Spleen (tissue), 11 donors: ENCODE data around the gene ABCA12. TPM values are rescaled to one million over a fixed set of nuclear protein-coding genes. Genes with fewer than 3 reads are reported as not detected.

Experiments used
- DNase-seq: peaks from one replicate; pipeline ENCODE4 v3.0.0-alpha.2; 2020
- H3K27ac ChIP-seq, 8 donors: fragments of 200-600 bp; sonication (generic) in 7 of 8; 1 replicate in 4 of 8; 2 replicates in 4 of 8; pipeline versions ENCODE4 v1.5.0 to v1.8.0; 2016 to 2021; ENCODE audit warnings: inconsistent platforms in 4 of 8, mild to moderate bottlenecking in 4 of 8, moderate library complexity in 1 of 8
- H3K27me3 ChIP-seq, 7 donors: fragments of 200-600 bp; sonication (generic) in 6 of 7; replicated peaks in 1 of 7; 1 replicate in 4 of 7; 2 replicates in 3 of 7; pipeline versions ENCODE4 v1.5.0 to v1.8.0; 2016 to 2021; ENCODE audit warnings: inconsistent platforms in 3 of 7, mild to moderate bottlenecking in 1 of 7
- H3K36me3 ChIP-seq, 6 donors: fragments of 200-600 bp; sonication (generic) in 5 of 6; 1 replicate in 4 of 6; 2 replicates in 2 of 6; pipeline versions ENCODE4 v1.5.0 to v1.8.0; 2016 to 2021; ENCODE audit warnings: inconsistent platforms in 2 of 6
- H3K4me1 ChIP-seq, 6 donors: fragments of 200-600 bp; sonication (generic) in 5 of 6; 1 replicate in 3 of 6; 2 replicates in 3 of 6; pipeline versions ENCODE4 v1.5.0 to v1.8.0; 2016 to 2021; ENCODE audit warnings: inconsistent platforms in 3 of 6
- H3K4me3 ChIP-seq, 8 donors: fragments of 200-600 bp; sonication (generic) in 7 of 8; 1 replicate in 4 of 8; 2 replicates in 4 of 8; pipeline versions ENCODE4 v1.5.0 to v1.8.0; 2016 to 2021; ENCODE audit warnings: inconsistent platforms in 4 of 8, mild to moderate bottlenecking in 4 of 8, moderate library complexity in 2 of 8
- H3K9me3 ChIP-seq, 8 donors: fragments of 200-600 bp; sonication (generic) in 7 of 8; 1 replicate in 4 of 8; 2 replicates in 4 of 8; pipeline versions ENCODE4 v1.5.0 to v1.8.0; 2016 to 2021; ENCODE audit warnings: inconsistent platforms in 4 of 8
- POLR2A ChIP-seq, 3 donors: fragments of 450-650 bp; IDR thresholded peaks; one replicate each; pipeline ENCODE4 v1.5.1; 2017; ENCODE audit warnings: antibody characterized with exemption in 3 of 3, mild to moderate bottlenecking in 1 of 3
- POLR2AphosphoS5 ChIP-seq, 3 donors: sonication (generic); formaldehyde crosslinking; IDR thresholded peaks; one replicate each; pipeline ENCODE4 v1.5.1; 2017; ENCODE audit warnings: antibody characterized with exemption in 3 of 3
- WGBS, 5 donors: extraction: QIAGEN DNeasy Blood & Tissue Kit in 3 of 5; methylation state at CpG; one replicate each; pipeline versions ENCODE4 v1.1.5 to v1.1.7; 2013 to 2018; 5-methylcytosine and 5-hydroxymethylcytosine counted together
- intact Hi-C: fragments of 100-400 bp; cut with DNase I; formaldehyde crosslinking; loops from one replicate; pipeline ENCODE4 v1.15.0; 2023; ENCODE audit warnings: low total_unique reads
- polyA plus RNA-seq, 3 donors: library from polyadenylated mRNA; stranded (reverse); fragments of 200-250 nt; gene quantifications; one replicate each; pipeline ENCODE4 v1.2.1, GENCODE V29; 2013
- total RNA-seq, 7 donors: library from RNA; depleted of rRNA in 3 of 7; stranded (reverse); fragments of >200 nt in 3 of 7; fragmentation: NEBNext Ultra II Directional in 4 of 7; extraction: Animal tissue kit (Norgen Biotek cat#: 25700) in 4 of 7; gene quantifications; one replicate each; pipeline versions ENCODE4 v1.1.0 to v1.2.1, GENCODE V29; 2016 to 2021
- TF ChIP-seq, protein P1 (sequence below), 11 experiments: fragments of 200-600 bp in 7 of 11; fragments of 450-650 bp in 4 of 11; sonication (generic) in 4 of 11; IDR thresholded peaks in 8 of 11; conservative IDR thresholded peaks in 3 of 11; 1 replicate in 7 of 11; 2 replicates in 4 of 11; pipeline versions ENCODE4 v1.4.0 to v1.8.0; 2016 to 2021; ENCODE audit warnings: antibody characterized with exemption in 11 of 11, inconsistent platforms in 4 of 11, mild to moderate bottlenecking in 1 of 11
- donor health status: healthy with polysubstance abuse.
- donor health status: DM: no; HTN: no; CAD: no; lungs with moderate emphysema.
- donor health status: DM: no; HTN: no; CAD: no.
- donor health status: Bipolar disorder and iron deficiency.
- donor health status: healthy.
- donor health status: DM: no; HTN: no; CAD: no.
- donor health status: DM: yes; HTN: yes; CAD: no.

ABCA12 gene
- total and polyA plus RNA-seq, 10 donors = not detected

DNA sequence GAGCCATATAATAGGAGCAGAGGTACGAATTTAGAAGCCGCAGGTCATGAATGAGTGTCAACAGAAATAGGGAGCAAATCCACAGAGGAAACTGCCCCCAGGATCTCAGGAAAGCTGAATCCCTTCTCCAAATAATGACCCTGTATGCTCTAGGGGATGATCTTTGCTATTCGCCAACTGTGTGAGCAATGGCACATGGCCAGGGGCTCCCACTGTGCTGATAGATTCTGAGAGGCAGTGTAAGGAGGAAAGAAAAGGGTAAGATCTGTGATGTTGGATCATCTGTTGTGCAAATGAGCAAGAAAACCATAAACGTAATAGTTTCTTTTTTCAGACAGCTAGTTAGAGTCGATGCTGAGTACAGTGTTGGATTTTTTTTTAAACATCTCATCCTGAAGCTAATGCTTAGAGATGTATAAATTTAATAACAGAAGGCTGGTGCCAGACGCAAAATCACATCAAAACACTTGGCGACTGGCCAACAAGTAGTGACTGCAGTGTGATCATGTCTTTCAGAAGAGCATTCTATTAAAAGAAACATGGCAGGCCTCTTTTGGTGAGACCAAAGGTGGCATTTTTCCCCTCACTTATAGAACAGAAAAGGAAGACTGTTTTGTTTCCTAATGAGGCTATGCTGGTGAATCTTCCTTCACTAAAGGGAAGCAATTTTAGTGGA lies 77.4 kb downstream of the ABCA12 start:
- intact Hi-C loops = no loop called here

DNA sequence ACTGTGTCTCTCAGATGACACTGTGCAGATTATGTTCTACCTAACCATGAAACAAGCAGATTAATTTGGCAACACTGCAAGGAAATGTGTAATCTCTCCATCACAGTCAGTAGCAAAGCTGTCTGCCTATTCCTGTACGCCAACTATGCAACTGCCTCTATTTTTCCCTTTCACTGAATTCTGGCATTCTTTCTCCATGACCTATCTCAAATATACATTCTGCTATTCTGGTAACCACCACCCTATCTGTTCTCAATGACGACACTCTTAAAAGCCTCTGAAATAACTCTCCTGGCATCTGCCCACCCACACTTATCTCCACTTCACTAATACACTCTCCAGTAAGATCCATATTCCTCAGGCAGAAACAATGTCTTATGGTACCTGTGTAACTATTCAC lies 78.7 kb downstream of the ABCA12 start:
- H3K9me3 ChIP-seq = no peaks in the 10 kb centered on the region
- no peaks in the 10 kb centered on the region for H3K27me3 ChIP-seq
- H3K4me3 ChIP-seq = no peak overlapping the region
- no peaks in the 10 kb centered on the region for H3K36me3 ChIP-seq
- no peak overlapping the region for H3K27ac ChIP-seq
- TF ChIP-seq, protein P1, sequence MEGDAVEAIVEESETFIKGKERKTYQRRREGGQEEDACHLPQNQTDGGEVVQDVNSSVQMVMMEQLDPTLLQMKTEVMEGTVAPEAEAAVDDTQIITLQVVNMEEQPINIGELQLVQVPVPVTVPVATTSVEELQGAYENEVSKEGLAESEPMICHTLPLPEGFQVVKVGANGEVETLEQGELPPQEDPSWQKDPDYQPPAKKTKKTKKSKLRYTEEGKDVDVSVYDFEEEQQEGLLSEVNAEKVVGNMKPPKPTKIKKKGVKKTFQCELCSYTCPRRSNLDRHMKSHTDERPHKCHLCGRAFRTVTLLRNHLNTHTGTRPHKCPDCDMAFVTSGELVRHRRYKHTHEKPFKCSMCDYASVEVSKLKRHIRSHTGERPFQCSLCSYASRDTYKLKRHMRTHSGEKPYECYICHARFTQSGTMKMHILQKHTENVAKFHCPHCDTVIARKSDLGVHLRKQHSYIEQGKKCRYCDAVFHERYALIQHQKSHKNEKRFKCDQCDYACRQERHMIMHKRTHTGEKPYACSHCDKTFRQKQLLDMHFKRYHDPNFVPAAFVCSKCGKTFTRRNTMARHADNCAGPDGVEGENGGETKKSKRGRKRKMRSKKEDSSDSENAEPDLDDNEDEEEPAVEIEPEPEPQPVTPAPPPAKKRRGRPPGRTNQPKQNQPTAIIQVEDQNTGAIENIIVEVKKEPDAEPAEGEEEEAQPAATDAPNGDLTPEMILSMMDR (IDR thresholded peaks at IDR 0.05 in 8 of 11, conservative IDR thresholded peaks at IDR 0.05 in 3 of 11) = no peak
- TF ChIP-seq POLR2A (IDR thresholded peaks at IDR 0.05) (no peak), POLR2AphosphoS5 (IDR thresholded peaks at IDR 0.05) (no peak)
- H3K4me1 ChIP-seq = no peaks in the 10 kb centered on the region
- 37 to 45% (median 40%) methylated on average over 2 of the region's 2 CpGs for WGBS, 5 donors
- intact Hi-C loops = no loop called here
- no peak for DNase-seq

More for the DNA sequence above, 77.4 kb downstream of the ABCA12 start:
- Histone ChIP-seq H3K4me1 (no peaks in the 10 kb centered on the region), H3K36me3 (no peaks in the 10 kb centered on the region), H3K27me3 (no peaks in the 10 kb centered on the region), H3K9me3 (no peaks in the 10 kb centered on the region), H3K4me3 (no peak overlapping the region), H3K27ac (no peak overlapping the region)
- 72 to 83% (median 77%) methylated on average over 7 of the region's 7 CpGs for WGBS, 5 donors
- no peak for TF ChIP-seq POLR2A (IDR thresholded peaks at IDR 0.05)
- TF ChIP-seq, protein P1 (IDR thresholded peaks at IDR 0.05 in 8 of 11, conservative IDR thresholded peaks at IDR 0.05 in 3 of 11) = no peak
- TF ChIP-seq POLR2AphosphoS5 (IDR thresholded peaks at IDR 0.05) = no peak
- no peak for DNase-seq

DNA sequence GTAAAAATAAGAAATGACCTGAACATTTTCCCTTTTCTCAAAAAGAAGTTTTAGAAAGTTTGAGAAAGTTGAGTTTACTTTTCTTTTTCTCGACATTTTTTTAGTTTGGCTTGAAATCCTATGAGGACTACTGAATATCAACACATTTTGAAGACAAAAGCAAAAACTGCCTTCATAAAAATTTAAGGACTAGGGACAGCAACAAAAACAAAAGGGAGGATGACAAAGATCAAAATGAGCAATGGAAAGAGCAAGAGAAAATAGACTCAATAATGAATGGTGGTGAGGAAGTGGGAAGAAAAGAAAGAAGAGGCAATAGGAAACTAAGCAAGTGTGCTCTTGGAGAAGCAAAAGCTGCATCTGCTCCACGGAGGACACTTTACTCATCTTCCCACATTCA lies 82.5 kb downstream of the ABCA12 start:
- no peak for TF ChIP-seq POLR2A (IDR thresholded peaks at IDR 0.05)
- no peak for TF ChIP-seq POLR2AphosphoS5 (IDR thresholded peaks at IDR 0.05)
- TF ChIP-seq, protein P1 (IDR thresholded peaks at IDR 0.05 in 8 of 11, conservative IDR thresholded peaks at IDR 0.05 in 3 of 11) = no peak
- DNase-seq = no peak
- intact Hi-C loops = no loop called here
- no peaks in the 10 kb centered on the region for H3K4me1 ChIP-seq
- no peaks in the 10 kb centered on the region for H3K36me3 ChIP-seq
- WGBS, 5 donors = 66 to 77% (median 75%) methylated on average over 2 of the region's 2 CpGs
- H3K27ac ChIP-seq = no peak overlapping the region
- H3K27me3 ChIP-seq = no peaks in the 10 kb centered on the region
- no peak overlapping the region for H3K4me3 ChIP-seq
- H3K9me3 ChIP-seq = no peaks in the 10 kb centered on the region

DNA sequence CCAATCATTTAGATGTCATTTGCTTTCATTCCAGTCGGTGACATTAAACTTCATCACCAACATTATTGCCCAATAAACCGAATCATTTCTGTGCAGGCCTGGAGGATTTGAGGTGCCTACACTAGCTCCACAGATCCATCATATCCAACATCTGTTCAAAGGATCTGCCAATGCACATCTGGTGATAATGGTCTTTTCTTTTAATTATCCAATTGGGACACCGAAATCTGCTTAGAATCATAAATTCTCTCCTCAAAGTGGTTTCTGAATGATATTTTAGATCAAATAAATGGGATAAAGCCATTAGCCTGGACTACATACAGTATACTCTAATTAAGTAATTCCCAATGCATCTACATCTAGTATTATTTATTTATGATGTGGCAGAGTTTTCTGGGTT lies 85.6 kb downstream of the ABCA12 start:
- Histone ChIP-seq H3K27ac (no peak overlapping the region), H3K4me3 (no peak overlapping the region), H3K27me3 (no peaks in the 10 kb centered on the region), H3K9me3 (peaks cover 0 to 8% (median 0%) of the 10 kb centered on the region in 8 donors), H3K36me3 (no peaks in the 10 kb centered on the region), H3K4me1 (no peaks in the 10 kb centered on the region)
- no peak for DNase-seq
- TF ChIP-seq POLR2AphosphoS5 (IDR thresholded peaks at IDR 0.05) (no peak), POLR2A (IDR thresholded peaks at IDR 0.05) (no peak)
- TF ChIP-seq, protein P1 (IDR thresholded peaks at IDR 0.05 in 8 of 11, conservative IDR thresholded peaks at IDR 0.05 in 3 of 11) = no peak
- intact Hi-C loops = no loop called here
- WGBS, 5 donors = 87 to 93% (median 88%) methylated on average over 3 of the region's 3 CpGs
